Endothelial cell (in vitro differentiated cells): ENCODE results near the gene NEURL1B. TPM values are rescaled to one million over a fixed set of nuclear protein-coding genes. Genes with fewer than 3 reads are reported as not detected.
A peak's percentile ranks its signal among the peaks of the same experiment; 100 is the strongest.

Experiments
- DNase-seq: peaks from one replicate; pipeline ENCODE4 v3.0.0; 2021; ENCODE audit warnings: low spot score
- H3K27ac Mint-ChIP-seq: one replicate; pipeline ENCODE4 v1.8.0; 2021; ENCODE audit warnings: mixed read lengths, inconsistent platforms; ENCODE audit not compliant: unreplicated experiment
- H3K27me3 Mint-ChIP-seq: one replicate; pipeline ENCODE4 v1.8.0; 2021; ENCODE audit warnings: mild to moderate bottlenecking, moderate library complexity, mixed read lengths, inconsistent platforms; ENCODE audit not compliant: unreplicated experiment
- H3K36me3 Mint-ChIP-seq: one replicate; pipeline ENCODE4 v1.8.0; 2021; ENCODE audit warnings: mild to moderate bottlenecking, low read depth, mixed read lengths, inconsistent platforms; ENCODE audit not compliant: unreplicated experiment
- H3K4me1 Mint-ChIP-seq: one replicate; pipeline ENCODE4 v1.8.0; 2021; ENCODE audit warnings: mild to moderate bottlenecking, mixed read lengths, inconsistent platforms; ENCODE audit not compliant: unreplicated experiment
- H3K4me3 Mint-ChIP-seq: one replicate; pipeline ENCODE4 v1.8.0; 2021; ENCODE audit warnings: mild to moderate bottlenecking, mixed read lengths, inconsistent platforms; ENCODE audit not compliant: unreplicated experiment
- H3K9me3 Mint-ChIP-seq: one replicate; pipeline ENCODE4 v1.8.0; 2021; ENCODE audit warnings: mixed read lengths, inconsistent platforms; ENCODE audit not compliant: unreplicated experiment
- CTCF ChIP-seq: fragments of 200-600 bp; sonication (generic); IDR thresholded peaks from one replicate; pipeline ENCODE4 v1.5.0; 2021; ENCODE audit warnings: antibody characterized with exemption; ENCODE audit not compliant: unreplicated experiment
- long read RNA-seq: library from polyadenylated mRNA; unstranded; transcript quantifications from one replicate; pipeline ENCODE4 v2.0.0, GENCODE V29; 2020; ENCODE audit not compliant: unreplicated experiment
- total RNA-seq: library from RNA; stranded (reverse); fragmentation: NEBNext Ultra II Directional; extraction: Animal tissue kit (Norgen Biotek cat#: 25700); gene quantifications from one replicate; pipeline ENCODE4 v1.2.1, GENCODE V29; 2021; ENCODE audit not compliant: unreplicated experiment

The NEURL1B gene
- 0.13 TPM for total RNA-seq
- long read RNA-seq: 0 reads

- no peak for TF ChIP-seq CTCF
- Mint-ChIP-seq H3K27me3 (peaks cover 10% of the 10 kb centered on the region), H3K4me1 (no peaks in the 10 kb centered on the region), H3K9me3 (no peaks in the 10 kb centered on the region), H3K36me3 (peaks cover 4% of the 10 kb centered on the region), H3K27ac (no peak within 1 kb of the TSS), H3K4me3 (no peak within 1 kb of the TSS)
- DNase-seq: peak; percentile 68
Observed at GRCh38 chr5:172640822-172641358, at the start of gene NEURL1B. TSS of gene NEURL1B (plus strand) at chr5:172641263. CDS start at chr5:172641407, 144 bp downstream.

- Mint-ChIP-seq H3K36me3 (peaks cover 6% of the 10 kb centered on the region), H3K4me3 (no peak overlapping the region), H3K9me3 (no peaks in the 10 kb centered on the region), H3K27ac (no peak overlapping the region), H3K27me3 (peaks cover 9% of the 10 kb centered on the region), H3K4me1 (no peaks in the 10 kb centered on the region)
- TF ChIP-seq CTCF: no peak
- DNase-seq: no peak
Observed at GRCh38 chr5:172591636-172592035, 49.4 kb upstream of the NEURL1B start.

- H3K27me3 Mint-ChIP-seq: peaks cover 9% of the 10 kb centered on the region
- H3K4me1 Mint-ChIP-seq: peaks cover 7% of the 10 kb centered on the region
- TF ChIP-seq CTCF: no peak
- no peak overlapping the region for H3K4me3 Mint-ChIP-seq
- no peak for DNase-seq
- no peak overlapping the region for H3K27ac Mint-ChIP-seq
- H3K36me3 Mint-ChIP-seq: peaks cover 9% of the 10 kb centered on the region
- no peaks in the 10 kb centered on the region for H3K9me3 Mint-ChIP-seq
Observed at GRCh38 chr5:172592881-172593280, 48.2 kb upstream of the NEURL1B start.

GRCh38 chr5:172593306-172593705 lies 47.8 kb upstream of the NEURL1B start:
- Mint-ChIP-seq H3K36me3 (peaks cover 9% of the 10 kb centered on the region), H3K9me3 (no peaks in the 10 kb centered on the region), H3K27ac (peak overlapping the region; percentile 42), H3K4me1 (peaks cover 11% of the 10 kb centered on the region), H3K27me3 (peaks cover 9% of the 10 kb centered on the region), H3K4me3 (no peak overlapping the region)
- no peak for TF ChIP-seq CTCF
- no peak for DNase-seq

- peaks cover 11% of the 10 kb centered on the region for H3K4me1 Mint-ChIP-seq
- no peak overlapping the region for H3K27ac Mint-ChIP-seq
- peaks cover 9% of the 10 kb centered on the region for H3K27me3 Mint-ChIP-seq
- H3K4me3 Mint-ChIP-seq: no peak overlapping the region
- TF ChIP-seq CTCF: no peak
- H3K9me3 Mint-ChIP-seq: no peaks in the 10 kb centered on the region
- no peak for DNase-seq
- H3K36me3 Mint-ChIP-seq: peaks cover 9% of the 10 kb centered on the region
Observed at GRCh38 chr5:172593721-172594235, 47.3 kb upstream of the NEURL1B start.
